Neural progenitor cell (in vitro differentiated cells): ENCODE data around the gene PHYHIPL. TPM values are rescaled to one million over a fixed set of nuclear protein-coding genes. Genes with fewer than 3 reads are reported as not detected.

ENCODE experiments used
- DNase-seq: peaks from one replicate; pipeline ENCODE4 v3.0.0-alpha.2; 2016; ENCODE audit warnings: low spot score
- H2AFZ ChIP-seq: fragments of 200-600 bp; sonication (generic); replicated peaks from 2 replicates; pipeline ENCODE4 v1.6.1; 2016; ENCODE audit warnings: antibody characterized with exemption
- H3F3A ChIP-seq: fragments of 200-600 bp; sonication (generic); 2 replicates; pipeline ENCODE4 v1.6.1; 2016; ENCODE audit warnings: antibody characterized with exemption, low read depth
- H3K27ac ChIP-seq: fragments of 200-600 bp; sonication (generic); 2 replicates; pipeline ENCODE4 v1.5.1; 2016; ENCODE audit warnings: mild to moderate bottlenecking
- H3K27me3 ChIP-seq: fragments of 200-600 bp; sonication (generic); 2 replicates; pipeline ENCODE4 v1.6.1; 2016; ENCODE audit warnings: mild to moderate bottlenecking, moderate library complexity
- H3K36me3 ChIP-seq: fragments of 200-600 bp; sonication (generic); 2 replicates; pipeline ENCODE4 v1.5.1; 2016
- H3K4me1 ChIP-seq: fragments of 200-600 bp; sonication (generic); 2 replicates; pipeline ENCODE4 v1.6.1; 2016; ENCODE audit warnings: mixed run types
- H3K4me2 ChIP-seq: fragments of 200-600 bp; sonication (generic); 2 replicates; pipeline ENCODE4 v1.6.1; 2016
- H3K4me3 ChIP-seq: fragments of 200-600 bp; sonication (generic); 2 replicates; pipeline ENCODE4 v1.5.1; 2016
- H3K79me2 ChIP-seq: fragments of 200-600 bp; sonication (generic); 2 replicates; pipeline ENCODE4 v1.6.1; 2016; ENCODE audit warnings: low read depth
- H3K9ac ChIP-seq: fragments of 200-600 bp; sonication (generic); 2 replicates; pipeline ENCODE4 v1.6.1; 2016
- H3K9me3 ChIP-seq: fragments of 200-600 bp; sonication (generic); 2 replicates; pipeline ENCODE4 v1.5.1; 2016; ENCODE audit warnings: low read depth
- H4K20me1 ChIP-seq: fragments of 200-600 bp; sonication (generic); 2 replicates; pipeline ENCODE4 v1.6.1; 2016; ENCODE audit warnings: low read depth
- H3K27ac Mint-ChIP-seq: 3 replicates; pipeline ENCODE4 v1.8.0; 2021; ENCODE audit warnings: mixed read lengths
- H3K27me3 Mint-ChIP-seq: 2 replicates; pipeline ENCODE4 v1.8.0; 2022; ENCODE audit warnings: low read depth, mild to moderate bottlenecking, inconsistent platforms, moderate library complexity, mixed read lengths; ENCODE audit not compliant: insufficient read depth
- H3K36me3 Mint-ChIP-seq: 3 replicates; pipeline ENCODE4 v1.8.0; 2021; ENCODE audit warnings: mixed read lengths
- H3K4me1 Mint-ChIP-seq: 3 replicates; pipeline ENCODE4 v1.8.0; 2021; ENCODE audit warnings: mixed read lengths
- H3K4me3 Mint-ChIP-seq: 3 replicates; pipeline ENCODE4 v1.8.0; 2021; ENCODE audit warnings: mild to moderate bottlenecking, moderate library complexity, mixed read lengths
- H3K9me3 Mint-ChIP-seq: 3 replicates; pipeline ENCODE4 v1.8.0; 2020; ENCODE audit warnings: mixed read lengths
- EZH2 ChIP-seq: fragments of 200-600 bp; sonication (generic); IDR thresholded peaks from 2 replicates; pipeline ENCODE4 v1.6.1; 2017; ENCODE audit warnings: antibody characterized with exemption, mild to moderate bottlenecking, moderate library complexity
- EZH2phosphoT487 ChIP-seq: fragments of 200-600 bp; sonication (generic); IDR thresholded peaks from 2 replicates; pipeline ENCODE4 v1.6.1; 2017; ENCODE audit warnings: antibody characterized with exemption
- total RNA-seq: library from RNA; depleted of rRNA; stranded (reverse); fragments of >200 nt; gene quantifications from 2 replicates; pipeline ENCODE4 v1.2.3, GENCODE V29; 2015; ENCODE audit warnings: low replicate concordance
- TF ChIP-seq, protein P1 (sequence below): fragments of 200-600 bp; sonication (generic); IDR thresholded peaks from 2 replicates; pipeline ENCODE4 v1.5.1; 2017; ENCODE audit warnings: antibody characterized with exemption, mild to moderate bottlenecking

PHYHIPL gene
- total RNA-seq, 1 donor from 2014 or later, result 0.52 TPM

DNA sequence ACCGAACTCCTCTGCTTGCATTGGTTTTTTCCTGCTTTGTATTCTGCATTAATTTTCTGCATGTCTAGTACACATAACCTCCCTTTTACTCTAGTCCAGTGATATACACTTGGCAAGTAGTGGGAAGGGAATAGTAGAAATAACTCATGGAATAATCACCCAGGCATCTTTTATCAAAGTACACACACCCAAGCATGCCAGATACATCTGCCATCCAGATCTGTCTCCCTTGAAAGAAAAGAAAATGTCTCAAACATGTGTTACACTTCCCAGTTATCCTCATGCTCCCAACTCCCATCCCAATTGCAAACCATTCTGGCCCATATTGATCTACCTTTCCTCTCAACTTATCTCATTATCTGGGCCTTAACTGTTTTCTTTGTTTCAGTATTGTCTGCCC lies 79.0 kb downstream of the PHYHIPL start:
- Histone ChIP-seq H3K4me3 (no peak overlapping the region), H3K27me3 (no peaks in the 10 kb centered on the region), H3K4me2 (no peak overlapping the region), H4K20me1 (no peaks in the 10 kb centered on the region), H3F3A (no peaks in the 10 kb centered on the region), H3K9ac (no peak overlapping the region), H3K79me2 (no peaks in the 10 kb centered on the region), H3K36me3 (no peaks in the 10 kb centered on the region), H3K27ac (no peak overlapping the region), H3K9me3 (no peaks in the 10 kb centered on the region), H2AFZ (no peak overlapping the region), H3K4me1 (no peaks in the 10 kb centered on the region)
- TF ChIP-seq EZH2 (no peak), EZH2phosphoT487 (no peak)
- TF ChIP-seq, protein P1, sequence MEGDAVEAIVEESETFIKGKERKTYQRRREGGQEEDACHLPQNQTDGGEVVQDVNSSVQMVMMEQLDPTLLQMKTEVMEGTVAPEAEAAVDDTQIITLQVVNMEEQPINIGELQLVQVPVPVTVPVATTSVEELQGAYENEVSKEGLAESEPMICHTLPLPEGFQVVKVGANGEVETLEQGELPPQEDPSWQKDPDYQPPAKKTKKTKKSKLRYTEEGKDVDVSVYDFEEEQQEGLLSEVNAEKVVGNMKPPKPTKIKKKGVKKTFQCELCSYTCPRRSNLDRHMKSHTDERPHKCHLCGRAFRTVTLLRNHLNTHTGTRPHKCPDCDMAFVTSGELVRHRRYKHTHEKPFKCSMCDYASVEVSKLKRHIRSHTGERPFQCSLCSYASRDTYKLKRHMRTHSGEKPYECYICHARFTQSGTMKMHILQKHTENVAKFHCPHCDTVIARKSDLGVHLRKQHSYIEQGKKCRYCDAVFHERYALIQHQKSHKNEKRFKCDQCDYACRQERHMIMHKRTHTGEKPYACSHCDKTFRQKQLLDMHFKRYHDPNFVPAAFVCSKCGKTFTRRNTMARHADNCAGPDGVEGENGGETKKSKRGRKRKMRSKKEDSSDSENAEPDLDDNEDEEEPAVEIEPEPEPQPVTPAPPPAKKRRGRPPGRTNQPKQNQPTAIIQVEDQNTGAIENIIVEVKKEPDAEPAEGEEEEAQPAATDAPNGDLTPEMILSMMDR, result no peak
- no peak overlapping the region for H3K27ac Mint-ChIP-seq
- H3K4me3 Mint-ChIP-seq, result no peak overlapping the region
- H3K4me1 Mint-ChIP-seq, result no peaks in the 10 kb centered on the region
- no peaks in the 10 kb centered on the region for H3K27me3 Mint-ChIP-seq
- H3K36me3 Mint-ChIP-seq, result no peaks in the 10 kb centered on the region
- no peak for DNase-seq
- no peaks in the 10 kb centered on the region for H3K9me3 Mint-ChIP-seq

DNA sequence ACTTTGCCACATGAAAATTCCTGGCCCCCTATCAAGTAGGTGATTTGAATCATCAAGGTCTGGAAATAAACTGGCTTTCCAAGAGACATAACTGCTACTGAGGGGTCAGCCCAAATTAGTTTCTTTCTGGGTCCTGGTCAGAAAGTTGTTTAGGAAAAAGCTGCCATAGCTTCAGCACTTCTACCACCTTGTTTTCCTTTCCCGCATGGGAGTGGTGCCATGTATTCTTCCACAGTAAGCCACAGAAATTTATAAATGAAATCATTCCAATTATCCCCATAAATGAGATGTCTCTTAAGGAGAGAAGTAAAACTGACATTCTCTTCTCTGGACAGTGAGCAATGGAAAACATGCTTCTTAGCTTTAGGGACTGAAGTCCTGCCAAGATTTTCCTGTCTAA lies 80.8 kb downstream of the PHYHIPL start:
- no peaks in the 10 kb centered on the region for H3K36me3 ChIP-seq
- H3K9me3 Mint-ChIP-seq, result no peaks in the 10 kb centered on the region
- no peak for DNase-seq
- no peak overlapping the region for H3K27ac ChIP-seq
- no peaks in the 10 kb centered on the region for H4K20me1 ChIP-seq
- no peak for TF ChIP-seq EZH2
- TF ChIP-seq, protein P1, result no peak
- no peak for TF ChIP-seq EZH2phosphoT487
- no peaks in the 10 kb centered on the region for H3K4me1 ChIP-seq
- H3K27ac Mint-ChIP-seq, result no peak overlapping the region
- H2AFZ ChIP-seq, result no peak overlapping the region
- H3K79me2 ChIP-seq, result no peaks in the 10 kb centered on the region
- H3K9ac ChIP-seq, result no peak overlapping the region
- H3K27me3 Mint-ChIP-seq, result no peaks in the 10 kb centered on the region
- H3K27me3 ChIP-seq, result no peaks in the 10 kb centered on the region
- H3K4me2 ChIP-seq, result no peak overlapping the region
- H3K9me3 ChIP-seq, result no peaks in the 10 kb centered on the region
- H3K4me3 Mint-ChIP-seq, result no peak overlapping the region
- no peaks in the 10 kb centered on the region for H3K4me1 Mint-ChIP-seq
- no peak overlapping the region for H3K4me3 ChIP-seq
- no peaks in the 10 kb centered on the region for H3K36me3 Mint-ChIP-seq
- H3F3A ChIP-seq, result no peaks in the 10 kb centered on the region

DNA sequence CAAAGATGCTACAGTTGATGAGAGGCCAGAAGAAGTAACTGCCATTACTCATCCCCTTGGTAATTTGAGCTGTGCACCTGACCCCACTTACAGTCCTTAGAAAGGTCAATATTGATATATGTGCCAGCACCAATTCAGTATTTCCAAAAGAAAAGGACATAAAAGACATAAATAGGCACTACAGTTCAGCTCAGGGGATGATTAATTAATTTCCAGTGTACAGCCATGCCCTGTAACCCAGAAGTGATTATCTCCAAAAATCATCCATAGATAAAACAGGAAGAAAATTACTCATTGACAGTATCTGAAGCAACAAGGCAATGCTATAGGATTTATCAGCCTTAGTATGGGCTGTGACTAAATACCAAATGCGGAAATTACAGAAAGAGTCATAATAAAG lies 82.4 kb downstream of the PHYHIPL start:
- TF ChIP-seq, protein P1, result no peak
- no peak for TF ChIP-seq EZH2phosphoT487
- TF ChIP-seq EZH2, result no peak
- H3K4me1 Mint-ChIP-seq, result no peaks in the 10 kb centered on the region
- Histone ChIP-seq H3K4me3 (no peak overlapping the region), H3K4me1 (no peaks in the 10 kb centered on the region), H3K4me2 (no peak overlapping the region), H3F3A (no peaks in the 10 kb centered on the region), H3K27ac (no peak overlapping the region), H3K36me3 (no peaks in the 10 kb centered on the region), H3K27me3 (no peaks in the 10 kb centered on the region), H4K20me1 (no peaks in the 10 kb centered on the region), H3K9me3 (no peaks in the 10 kb centered on the region), H3K79me2 (no peaks in the 10 kb centered on the region), H2AFZ (no peak overlapping the region), H3K9ac (no peak overlapping the region)
- H3K27ac Mint-ChIP-seq, result no peak overlapping the region
- H3K36me3 Mint-ChIP-seq, result no peaks in the 10 kb centered on the region
- no peak overlapping the region for H3K4me3 Mint-ChIP-seq
- H3K27me3 Mint-ChIP-seq, result no peaks in the 10 kb centered on the region
- H3K9me3 Mint-ChIP-seq, result no peaks in the 10 kb centered on the region
- no peak for DNase-seq

DNA sequence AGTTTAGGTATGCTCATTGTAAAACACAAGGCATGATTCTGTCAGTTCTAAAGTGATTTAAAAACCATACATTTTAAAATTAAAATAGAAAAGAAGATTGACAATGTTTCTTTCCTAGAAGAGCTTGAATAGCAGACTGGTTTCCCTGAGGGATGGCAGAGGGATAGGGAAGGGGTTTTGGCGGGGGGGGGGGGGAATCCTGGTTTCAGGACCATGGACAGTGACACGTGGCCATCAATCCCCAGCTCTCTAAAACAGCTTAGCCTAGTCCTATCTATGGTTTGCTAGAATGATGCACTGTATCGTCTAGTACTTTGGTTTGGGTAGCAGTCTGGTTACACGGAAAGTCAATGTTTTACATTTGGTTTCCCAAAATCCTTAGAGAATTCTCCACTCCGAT lies 88.7 kb downstream of the PHYHIPL start:
- H3K4me3 ChIP-seq, result no peak overlapping the region
- no peak for TF ChIP-seq EZH2
- TF ChIP-seq EZH2phosphoT487, result no peak
- TF ChIP-seq, protein P1, result no peak
- H3K27ac ChIP-seq, result no peak overlapping the region
- H3K27me3 ChIP-seq, result no peaks in the 10 kb centered on the region
- no peaks in the 10 kb centered on the region for H3K9me3 Mint-ChIP-seq
- no peak overlapping the region for H3K9ac ChIP-seq
- no peak overlapping the region for H3K27ac Mint-ChIP-seq
- H2AFZ ChIP-seq, result no peak overlapping the region
- no peak overlapping the region for H3K4me3 Mint-ChIP-seq
- H3K27me3 Mint-ChIP-seq, result no peaks in the 10 kb centered on the region
- no peaks in the 10 kb centered on the region for H3K36me3 ChIP-seq
- DNase-seq, result peak; percentile 41
- H3K4me2 ChIP-seq, result no peak overlapping the region
- no peaks in the 10 kb centered on the region for H3K36me3 Mint-ChIP-seq
- no peaks in the 10 kb centered on the region for H3F3A ChIP-seq
- no peaks in the 10 kb centered on the region for H4K20me1 ChIP-seq
- H3K9me3 ChIP-seq, result no peaks in the 10 kb centered on the region
- no peaks in the 10 kb centered on the region for H3K4me1 Mint-ChIP-seq
- no peaks in the 10 kb centered on the region for H3K4me1 ChIP-seq
- H3K79me2 ChIP-seq, result no peaks in the 10 kb centered on the region
